PFSK-1 (cell line): ENCODE results near the gene CYP26B1.

Experiments used
- FOXP2 ChIP-seq: optimal IDR thresholded peaks from 2 replicates; pipeline ENCODE3; 2011; ENCODE audit warnings: borderline replicate concordance, control low read depth, inconsistent platforms; ENCODE audit not compliant: insufficient read depth; ENCODE audit errors: extremely low read length, extremely low read depth
- POLR2AphosphoS5 ChIP-seq: IDR thresholded peaks from 2 replicates; pipeline ENCODE4 v1.6.1; 2012; ENCODE audit warnings: low read depth, mild to moderate bottlenecking, control low read depth, low read length, moderate library complexity
- REST ChIP-seq, 2 experiments: IDR thresholded peaks; 2 replicates each; pipeline versions ENCODE4 v1.6.1 to v1.8.0; 2011 to 2012; ENCODE audit warnings: low read depth in 2 of 2, low read length in 2 of 2, control low read depth in 1 of 2, inconsistent platforms in 1 of 2, mild to moderate bottlenecking in 1 of 2, moderate library complexity in 1 of 2; ENCODE audit not compliant: insufficient read depth in 1 of 2
- SIN3A ChIP-seq: IDR thresholded peaks from 2 replicates; pipeline ENCODE4 v1.6.1; 2012; ENCODE audit warnings: mild to moderate bottlenecking, low read length, moderate library complexity, borderline replicate concordance; ENCODE audit not compliant: insufficient read depth
- TAF1 ChIP-seq: IDR thresholded peaks from 2 replicates; pipeline ENCODE4 v1.6.1; 2012; ENCODE audit warnings: low read length, control low read depth, borderline replicate concordance; ENCODE audit not compliant: insufficient read depth

Gene CYP26B1

GRCh38 chr2:72153026-72153791 lies 5.5 kb upstream of the CYP26B1 start:
- TF ChIP-seq TAF1 = no peak
- no peak for TF ChIP-seq SIN3A
- no peak for TF ChIP-seq REST (IDR thresholded peaks at IDR 0.05; ENCODE audit: insufficient read depth in 1 of 2, low read depth in 2 of 2, low read length in 2 of 2)
- no peak for TF ChIP-seq POLR2AphosphoS5
- no peak for TF ChIP-seq FOXP2

- TF ChIP-seq POLR2AphosphoS5 (no peak), TAF1 (no peak), REST (IDR thresholded peaks at IDR 0.05; ENCODE audit: insufficient read depth in 1 of 2, low read depth in 2 of 2, low read length in 2 of 2) (no peak), SIN3A (no peak), FOXP2 (no peak)
Measured at GRCh38 chr2:72150861-72151356, 3.2 kb upstream of the CYP26B1 start.

- TF ChIP-seq SIN3A (no peak), REST (IDR thresholded peaks at IDR 0.05; ENCODE audit: insufficient read depth in 1 of 2, low read depth in 2 of 2, low read length in 2 of 2) (no peak), POLR2AphosphoS5 (no peak), TAF1 (no peak), FOXP2 (peak; percentile 11)
Measured at GRCh38 chr2:72150157-72150860, 2.6 kb upstream of the CYP26B1 start.

- no peak for TF ChIP-seq REST (IDR thresholded peaks at IDR 0.05; ENCODE audit: insufficient read depth in 1 of 2, low read depth in 2 of 2, low read length in 2 of 2)
- TF ChIP-seq FOXP2 = no peak
- TF ChIP-seq POLR2AphosphoS5 = no peak
- no peak for TF ChIP-seq SIN3A
- TF ChIP-seq TAF1 = no peak
Measured at GRCh38 chr2:72149556-72150156, 2.0 kb upstream of the CYP26B1 start.
